Right ventricle myocardium superior (tissue), 1 donor: ENCODE measurements around the gene PCDHGC4. TPM values are rescaled to one million over a fixed set of nuclear protein-coding genes. Genes with fewer than 3 reads are reported as not detected.

Experiments
- ATAC-seq: fragments of 200-7000 bp; cut with Tn5 transposase; one replicate; pipeline ENCODE4 v1.9.1; 2020; ENCODE audit warnings: mild to moderate bottlenecking; ENCODE audit not compliant: poor library complexity
- DNase-seq: peaks from one replicate; pipeline ENCODE4 v3.0.0-alpha.2; 2020
- intact Hi-C: fragments of 100-400 bp; cut with DNase I; formaldehyde crosslinking; loops from one replicate; pipeline ENCODE4 v1.11.2; 2022
- total RNA-seq: library from RNA; stranded (reverse); fragmentation: NEBNext Ultra II Directional; extraction: Animal tissue kit (Norgen Biotek cat#: 25700); gene quantifications from one replicate; pipeline ENCODE4 v1.2.1, GENCODE V29; 2021
- donor health status: DM: no; HTN: yes; CAD: no; lungs with severe emphysema.

PCDHGC4 gene
- total RNA-seq, 1 donor from 2014 or later = 3.0 TPM

GRCh38 chr5:141508798-141509611 is 24.2 kb downstream of the PCDHGC4 start:
- DNase-seq (peak; percentile 78), ATAC-seq (peak; percentile 43)
- intact Hi-C loops = no loop called here

GRCh38 chr5:141510160-141510559 is 25.3 kb downstream of the PCDHGC4 start:
- intact Hi-C loops = no loop called here
- no peak for DNase-seq
- ATAC-seq = no peak

GRCh38 chr5:141510850-141511601 is 26.2 kb downstream of the PCDHGC4 start:
- DNase-seq (no peak), ATAC-seq (no peak)
- intact Hi-C loops = no loop called here

GRCh38 chr5:141511771-141512325 is 27.0 kb downstream of the PCDHGC4 start:
- intact Hi-C loops = loop anchor here (2.0 kb wide), 1 partner anchor 35 kb away; no protein-coding TSS in a partner anchor
- DNase-seq (no peak), ATAC-seq (no peak)

GRCh38 chr5:141512390-141512910 is 27.6 kb downstream of the PCDHGC4 start:
- ATAC-seq (peak; percentile 43), DNase-seq (peak; percentile 89)
- intact Hi-C loops = loop anchor here (2.0 kb wide), 1 partner anchor 36 kb away; no protein-coding TSS in a partner anchor

- ATAC-seq (peak; percentile 31), DNase-seq (no peak)
- intact Hi-C loops = loop anchor here (2.0 kb wide), 1 partner anchor 36 kb away; no protein-coding TSS in a partner anchor
These were observed 28.2 kb downstream of the PCDHGC4 start for GRCh38 chr5:141512911-141513626.

GRCh38 chr5:141513627-141514329 is 28.9 kb downstream of the PCDHGC4 start:
- intact Hi-C loops = loop anchor here (2.0 kb wide), 1 partner anchor 37 kb away; no protein-coding TSS in a partner anchor
- peak; percentile 85 for DNase-seq
- ATAC-seq = peak; percentile 66

GRCh38 chr5:141514330-141515133 is 29.7 kb downstream of the PCDHGC4 start:
- peak; percentile 4 for ATAC-seq
- intact Hi-C loops = no loop called here
- DNase-seq = no peak

GRCh38 chr5:141515141-141515540 is 30.3 kb downstream of the PCDHGC4 start:
- intact Hi-C loops = no loop called here
- DNase-seq = no peak
- ATAC-seq = no peak

GRCh38 chr5:141515946-141516671 is 31.3 kb downstream of the PCDHGC4 start:
- intact Hi-C loops = no loop called here
- ATAC-seq (no peak), DNase-seq (no peak)

- intact Hi-C loops = no loop called here
- ATAC-seq (no peak), DNase-seq (peak; percentile 51)
These were observed 31.8 kb downstream of the PCDHGC4 start for GRCh38 chr5:141516672-141517025.

GRCh38 chr5:141517312-141517711 is 32.5 kb downstream of the PCDHGC4 start:
- intact Hi-C loops = no loop called here
- ATAC-seq (no peak), DNase-seq (no peak)

GRCh38 chr5:141517880-141518617 is 33.2 kb downstream of the PCDHGC4 start:
- DNase-seq = no peak
- intact Hi-C loops = no loop called here
- no peak for ATAC-seq

- intact Hi-C loops = no loop called here
- no peak for ATAC-seq
- DNase-seq = no peak
These were observed 33.8 kb downstream of the PCDHGC4 start for GRCh38 chr5:141518618-141519015.

GRCh38 chr5:141519605-141520565 is 35.1 kb downstream of the PCDHGC4 start:
- ATAC-seq = no peak
- no peak for DNase-seq
- intact Hi-C loops = no loop called here
